Measurements from ENCODE around the gene IBTK.

- no peak for TF ChIP-seq CTCF (IDR thresholded peaks at IDR 0.05; ENCODE audit: poor library complexity)
- TF ChIP-seq EZH2 (IDR thresholded peaks at IDR 0.05; ENCODE audit: borderline replicate concordance), result no peak
- no peak for TF ChIP-seq EZH2phosphoT487 (IDR thresholded peaks at IDR 0.05; ENCODE audit: low read depth, severe bottlenecking, unreplicated experiment)
Observed at GRCh38 chr6:82240186-82240585, 7.4 kb downstream of the IBTK start.
